ENCODE results near the gene SLC35F3.
"Not testable (repeated sequence)": the region's sequence is repeated elsewhere in the genome, so short reads cannot be mapped to it uniquely, and the experiment has no call there.

SLC35F3 gene

GRCh38 chr1:234231061-234231892 is 326.8 kb downstream of the SLC35F3 start:
- no peak for DNase-seq

GRCh38 chr1:234231893-234232276 is 327.4 kb downstream of the SLC35F3 start:
- no peak for DNase-seq

- DNase-seq, result no peak
These were observed 329.7 kb downstream of the SLC35F3 start for GRCh38 chr1:234234199-234234598.

- DNase-seq, result no peak
These were observed 331.0 kb downstream of the SLC35F3 start for GRCh38 chr1:234235434-234235881.

- no peak for DNase-seq
These were observed 332.9 kb downstream of the SLC35F3 start for GRCh38 chr1:234237393-234237792.

GRCh38 chr1:234238060-234238459 is 333.6 kb downstream of the SLC35F3 start:
- no peak for DNase-seq

- DNase-seq, result no peak
These were observed 335.0 kb downstream of the SLC35F3 start for GRCh38 chr1:234239515-234239914.

- no peak for DNase-seq
These were observed 335.5 kb downstream of the SLC35F3 start for GRCh38 chr1:234239936-234240335.

GRCh38 chr1:234240680-234241079 is 336.2 kb downstream of the SLC35F3 start:
- no peak for DNase-seq

GRCh38 chr1:234241941-234242490 is 337.5 kb downstream of the SLC35F3 start:
- DNase-seq, result no peak

- no peak for DNase-seq
These were observed 339.2 kb downstream of the SLC35F3 start for GRCh38 chr1:234243521-234244260.

- DNase-seq, result no peak
These were observed 340.0 kb downstream of the SLC35F3 start for GRCh38 chr1:234244482-234244881.

- no peak for DNase-seq
These were observed 342.2 kb downstream of the SLC35F3 start for GRCh38 chr1:234246638-234247116.

- DNase-seq, result not testable (repeated sequence)
These were observed 343.3 kb downstream of the SLC35F3 start for GRCh38 chr1:234247746-234248145.

GRCh38 chr1:234250747-234251146 is 346.3 kb downstream of the SLC35F3 start:
- DNase-seq, result no peak

GRCh38 chr1:234253732-234254131 is 349.3 kb downstream of the SLC35F3 start:
- no peak for DNase-seq

GRCh38 chr1:234256359-234256758 is 351.9 kb downstream of the SLC35F3 start:
- DNase-seq, result no peak

GRCh38 chr1:234258071-234258470 is 353.6 kb downstream of the SLC35F3 start:
- no peak for DNase-seq

- no peak for DNase-seq
These were observed 356.1 kb downstream of the SLC35F3 start for GRCh38 chr1:234260578-234260977.

GRCh38 chr1:234261545-234261944 is 357.1 kb downstream of the SLC35F3 start:
- no peak for DNase-seq

GRCh38 chr1:234262007-234262753 is 357.7 kb downstream of the SLC35F3 start:
- DNase-seq, result no peak

GRCh38 chr1:234262754-234263105 is 358.3 kb downstream of the SLC35F3 start:
- no peak for DNase-seq

GRCh38 chr1:234264832-234265231 is 360.4 kb downstream of the SLC35F3 start:
- no peak for DNase-seq
